H7 (cell line): ENCODE results near the gene GTF3C5. TPM values are rescaled to one million over a fixed set of nuclear protein-coding genes. Genes with fewer than 3 reads are reported as not detected.
A peak's percentile ranks its signal among the peaks of the same experiment; 100 is the strongest.
"Not testable (repeated sequence)": the region's sequence is repeated elsewhere in the genome, so short reads cannot be mapped to it uniquely, and the experiment has no call there.

Experiments
- DNase-seq: peaks from one replicate; pipeline ENCODE4 v3.0.0; 2012
- H3K27me3 ChIP-seq: 2 replicates; pipeline ENCODE4 v1.6.0; 2011; ENCODE audit warnings: mild to moderate bottlenecking, low read length; ENCODE audit not compliant: control insufficient read depth, insufficient read depth
- H3K36me3 ChIP-seq: replicated peaks from 2 replicates; pipeline ENCODE4 v1.5.1; 2011; ENCODE audit warnings: low read length; ENCODE audit not compliant: control insufficient read depth, insufficient read depth
- H3K4me3 ChIP-seq: 2 replicates; pipeline ENCODE4 v1.5.1; 2011; ENCODE audit warnings: low read depth, mild to moderate bottlenecking, control low read depth, low read length, moderate library complexity; ENCODE audit not compliant: insufficient read depth
- total RNA-seq: library from RNA; depleted of rRNA; stranded (reverse); fragments of >200 nt; shearing (Covaris generic); gene quantifications from 2 replicates; pipeline ENCODE4 v1.2.3, GENCODE V29; 2014

Gene GTF3C5
- total RNA-seq, 1 experiment from 2014 or later = 131 TPM

GRCh38 chr9:133061019-133061763 lies 30.4 kb downstream of the GTF3C5 start:
- peak; percentile 70 for DNase-seq
- H3K27me3 ChIP-seq, H3K4me3 ChIP-seq, H3K36me3 ChIP-seq: not testable (repeated sequence)

- H3K4me3 ChIP-seq, H3K27me3 ChIP-seq, H3K36me3 ChIP-seq, DNase-seq: not testable (repeated sequence)
These were observed 31.0 kb downstream of the GTF3C5 start, which contains the start of gene CEL for GRCh38 chr9:133061764-133062145. Gene CEL (plus strand): TSS chr9:133061981. CDS start chr9:133062003, 22 bp downstream.

DNA sequence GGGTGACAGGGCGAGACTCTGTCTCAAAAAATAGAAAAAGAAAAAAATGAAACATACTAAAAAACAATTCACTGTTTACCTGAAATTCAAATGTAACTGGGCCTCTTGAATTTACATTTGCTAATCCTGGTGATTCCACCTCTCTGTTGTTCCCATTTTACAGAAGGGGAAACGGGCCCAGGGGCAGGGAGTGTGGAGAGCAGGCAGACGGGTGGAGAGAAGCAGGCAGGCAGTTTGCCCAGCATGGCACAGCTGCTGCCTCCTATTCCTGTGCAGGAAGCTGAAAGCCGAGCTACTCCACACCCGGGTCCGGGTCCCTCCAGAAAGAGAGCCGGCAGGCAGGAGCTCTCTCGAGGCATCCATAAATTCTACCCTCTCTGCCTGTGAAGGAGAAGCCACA lies 31.8 kb downstream of the GTF3C5 start:
- not testable (repeated sequence) for H3K36me3 ChIP-seq, H3K4me3 ChIP-seq, DNase-seq, H3K27me3 ChIP-seq

GRCh38 chr9:133063159-133063499 lies 32.3 kb downstream of the GTF3C5 start:
- no peak for DNase-seq
- no peaks in the 10 kb centered on the region; the same call in 1 of the 2 replicates for H3K36me3 ChIP-seq

DNA sequence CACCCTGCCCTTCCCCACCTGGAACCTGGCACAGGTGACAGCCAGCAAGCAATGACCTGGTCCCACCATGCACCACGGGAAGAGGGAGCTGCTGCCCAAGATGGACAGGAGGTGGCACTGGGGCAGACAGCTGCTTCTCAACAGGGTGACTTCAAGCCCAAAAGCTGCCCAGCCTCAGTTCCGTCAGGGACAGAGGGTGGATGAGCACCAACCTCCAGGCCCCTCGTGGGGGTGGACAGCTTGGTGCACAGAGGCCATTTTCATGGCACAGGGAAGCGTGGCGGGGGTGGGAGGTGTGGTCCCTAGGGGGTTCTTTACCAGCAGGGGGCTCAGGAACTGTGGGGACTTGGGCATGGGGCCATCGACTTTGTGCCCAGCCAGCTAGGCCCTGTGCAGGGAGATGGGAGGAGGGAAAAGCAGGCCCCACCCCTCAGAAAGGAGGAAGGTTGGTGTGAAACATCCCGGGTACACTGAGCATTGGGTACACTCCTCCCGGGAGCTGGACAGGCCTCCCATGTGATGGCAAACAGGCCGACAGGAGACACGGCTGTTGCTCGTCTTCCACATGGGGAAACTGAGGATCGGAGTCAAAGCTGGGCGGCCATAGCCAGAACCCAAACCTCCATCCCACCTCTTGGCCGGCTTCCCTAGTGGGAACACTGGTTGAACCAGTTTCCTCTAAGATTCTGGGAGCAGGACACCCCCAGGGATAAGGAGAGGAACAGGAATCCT lies 32.9 kb downstream of the GTF3C5 start:
- Histone ChIP-seq H3K36me3 (no peaks in the 10 kb centered on the region; the same call in 1 of the 2 replicates), H3K27me3 (no peaks in the 10 kb centered on the region), H3K4me3 (no peak overlapping the region)

More at GRCh38 chr9:133063159-133063499, 32.3 kb downstream of the GTF3C5 start:
- H3K27me3 ChIP-seq = no peaks in the 10 kb centered on the region
- H3K4me3 ChIP-seq = no peak overlapping the region

DNA sequence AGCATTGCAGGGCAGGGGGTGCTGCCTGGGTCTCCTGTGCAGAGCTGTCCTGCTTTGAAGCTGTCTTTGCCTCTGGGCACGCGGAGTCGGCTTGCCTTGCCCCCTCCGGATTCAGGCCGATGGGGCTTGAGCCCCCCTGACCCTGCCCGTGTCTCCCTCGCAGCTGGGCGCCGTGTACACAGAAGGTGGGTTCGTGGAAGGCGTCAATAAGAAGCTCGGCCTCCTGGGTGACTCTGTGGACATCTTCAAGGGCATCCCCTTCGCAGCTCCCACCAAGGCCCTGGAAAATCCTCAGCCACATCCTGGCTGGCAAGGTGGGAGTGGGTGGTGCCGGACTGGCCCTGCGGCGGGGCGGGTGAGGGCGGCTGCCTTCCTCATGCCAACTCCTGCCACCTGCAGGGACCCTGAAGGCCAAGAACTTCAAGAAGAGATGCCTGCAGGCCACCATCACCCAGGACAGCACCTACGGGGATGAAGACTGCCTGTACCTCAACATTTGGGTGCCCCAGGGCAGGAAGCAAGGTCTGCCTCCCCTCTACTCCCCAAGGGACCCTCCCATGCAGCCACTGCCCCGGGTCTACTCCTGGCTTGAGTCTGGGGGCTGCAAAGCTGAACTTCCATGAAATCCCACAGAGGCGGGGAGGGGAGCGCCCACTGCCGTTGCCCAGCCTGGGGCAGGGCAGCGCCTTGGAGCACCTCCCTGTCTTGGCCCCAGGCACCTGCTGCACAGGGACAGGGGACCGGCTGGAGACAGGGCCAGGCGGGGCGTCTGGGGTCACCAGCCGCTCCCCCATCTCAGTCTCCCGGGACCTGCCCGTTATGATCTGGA lies 33.7 kb downstream of the GTF3C5 start:
- peak; percentile 42 for DNase-seq
- no peaks in the 10 kb centered on the region; the same call in 1 of the 2 replicates for H3K36me3 ChIP-seq
- H3K27me3 ChIP-seq = no peaks in the 10 kb centered on the region
- no peak overlapping the region for H3K4me3 ChIP-seq

More for the DNA sequence above, 32.9 kb downstream of the GTF3C5 start:
- DNase-seq = peak; percentile 48

DNA sequence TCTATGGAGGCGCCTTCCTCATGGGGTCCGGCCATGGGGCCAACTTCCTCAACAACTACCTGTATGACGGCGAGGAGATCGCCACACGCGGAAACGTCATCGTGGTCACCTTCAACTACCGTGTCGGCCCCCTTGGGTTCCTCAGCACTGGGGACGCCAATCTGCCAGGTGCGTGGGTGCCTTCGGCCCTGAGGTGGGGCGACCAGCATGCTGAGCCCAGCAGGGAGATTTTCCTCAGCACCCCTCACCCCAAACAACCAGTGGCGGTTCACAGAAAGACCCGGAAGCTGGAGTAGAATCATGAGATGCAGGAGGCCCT lies 34.2 kb downstream of the GTF3C5 start:
- DNase-seq = peak; percentile 29
- H3K4me3 ChIP-seq = no peak overlapping the region

DNA sequence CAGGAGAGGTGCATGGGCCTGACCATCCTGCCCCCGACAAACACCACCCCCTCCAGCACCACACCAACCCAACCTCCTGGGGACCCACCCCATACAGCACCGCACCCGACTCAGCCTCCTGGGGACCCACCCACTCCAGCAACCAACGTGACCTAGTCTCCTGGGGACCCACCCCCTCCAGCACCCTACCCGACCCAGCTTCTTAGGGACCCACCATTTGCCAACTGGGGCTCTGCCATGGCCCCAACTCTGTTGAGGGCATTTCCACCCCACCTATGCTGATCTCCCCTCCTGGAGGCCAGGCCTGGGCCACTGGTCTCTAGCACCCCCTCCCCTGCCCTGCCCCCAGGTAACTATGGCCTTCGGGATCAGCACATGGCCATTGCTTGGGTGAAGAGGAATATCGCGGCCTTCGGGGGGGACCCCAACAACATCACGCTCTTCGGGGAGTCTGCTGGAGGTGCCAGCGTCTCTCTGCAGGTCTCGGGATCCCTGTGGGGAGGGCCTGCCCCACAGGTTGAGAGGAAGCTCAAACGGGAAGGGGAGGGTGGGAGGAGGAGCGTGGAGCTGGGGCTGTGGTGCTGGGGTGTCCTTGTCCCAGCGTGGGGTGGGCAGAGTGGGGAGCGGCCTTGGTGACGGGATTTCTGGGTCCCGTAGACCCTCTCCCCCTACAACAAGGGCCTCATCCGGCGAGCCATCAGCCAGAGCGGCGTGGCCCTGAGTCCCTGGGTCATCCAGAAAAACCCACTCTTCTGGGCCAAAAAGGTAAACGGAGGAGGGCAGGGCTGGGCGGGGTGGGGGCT lies 35.6 kb downstream of the GTF3C5 start:
- Histone ChIP-seq H3K4me3 (no peak overlapping the region), H3K36me3 (no peaks in the 10 kb centered on the region; the same call in 1 of the 2 replicates), H3K27me3 (no peaks in the 10 kb centered on the region)
- DNase-seq = no peak

More for the DNA sequence above, 34.2 kb downstream of the GTF3C5 start:
- no peaks in the 10 kb centered on the region for H3K27me3 ChIP-seq
- no peaks in the 10 kb centered on the region; the same call in 1 of the 2 replicates for H3K36me3 ChIP-seq

DNA sequence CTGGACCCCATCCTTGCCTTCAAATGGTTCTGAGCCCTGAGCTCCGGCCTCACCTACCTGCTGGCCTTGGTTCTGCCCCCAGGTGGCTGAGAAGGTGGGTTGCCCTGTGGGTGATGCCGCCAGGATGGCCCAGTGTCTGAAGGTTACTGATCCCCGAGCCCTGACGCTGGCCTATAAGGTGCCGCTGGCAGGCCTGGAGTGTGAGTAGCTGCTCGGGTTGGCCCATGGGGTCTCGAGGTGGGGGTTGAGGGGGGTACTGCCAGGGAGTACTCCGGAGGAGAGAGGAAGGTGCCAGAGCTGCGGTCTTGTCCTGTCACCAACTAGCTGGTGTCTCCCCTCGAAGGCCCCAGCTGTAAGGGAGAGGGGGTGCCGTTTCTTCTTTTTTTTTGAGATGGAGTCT lies 36.2 kb downstream of the GTF3C5 start:
- Histone ChIP-seq H3K4me3 (no peak overlapping the region), H3K27me3 (no peaks in the 10 kb centered on the region), H3K36me3 (no peaks in the 10 kb centered on the region; the same call in 1 of the 2 replicates)
- DNase-seq = no peak

DNA sequence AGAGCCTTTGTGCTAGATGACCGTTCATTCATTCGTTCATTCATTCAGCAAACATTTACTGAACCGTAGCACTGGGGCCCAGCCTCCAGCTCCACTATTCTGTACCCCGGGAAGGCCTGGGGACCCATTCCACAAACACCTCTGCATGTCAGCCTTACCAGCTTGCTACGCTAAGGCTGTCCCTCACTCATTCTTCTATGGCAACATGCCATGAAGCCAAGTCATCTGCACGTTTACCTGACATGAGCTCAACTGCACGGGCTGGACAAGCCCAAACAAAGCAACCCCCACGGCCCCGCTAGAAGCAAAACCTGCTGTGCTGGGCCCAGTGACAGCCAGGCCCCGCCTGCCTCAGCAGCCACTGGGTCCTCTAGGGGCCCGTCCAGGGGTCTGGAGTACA lies 37.0 kb downstream of the GTF3C5 start:
- no peak for DNase-seq
- Histone ChIP-seq H3K36me3 (no peaks in the 10 kb centered on the region; the same call in 1 of the 2 replicates), H3K4me3 (no peak overlapping the region), H3K27me3 (no peaks in the 10 kb centered on the region)

- not testable (repeated sequence) for H3K27me3 ChIP-seq, DNase-seq, H3K4me3 ChIP-seq, H3K36me3 ChIP-seq
These were observed 37.6 kb downstream of the GTF3C5 start for GRCh38 chr9:133068431-133068830.

GRCh38 chr9:133070500-133070961 lies 39.7 kb downstream of the GTF3C5 start:
- H3K27me3 ChIP-seq, H3K36me3 ChIP-seq, DNase-seq, H3K4me3 ChIP-seq: not testable (repeated sequence)

GRCh38 chr9:133070985-133071384 lies 40.2 kb downstream of the GTF3C5 start:
- not testable (repeated sequence) for H3K27me3 ChIP-seq, H3K36me3 ChIP-seq, DNase-seq, H3K4me3 ChIP-seq
